Activated CD4-positive, alpha-beta T cell treated with anti-CD3 and anti-CD28 coated beads, Interleukin-2, Interleukin-4, amounts not matched to agents 100 ng/mL and 50 ng/mL, durations not matched to agents 16 hours and 8 hours (primary cell): ENCODE results near the gene TSPAN32.

Experiments
- DNase-seq: peaks from one replicate; pipeline ENCODE4 v3.0.0-alpha.2; 2020; ENCODE audit warnings: low spot score

The TSPAN32 gene

GRCh38 chr11:2367266-2368160, 65.7 kb downstream of the TSPAN32 start:
- DNase-seq: no peak
